IPS-15b (cell line): Measurements from ENCODE around the gene CACNA2D2.
A peak's percentile ranks its signal among the peaks of the same experiment; 100 is the strongest.

Experiments used
- H3K27me3 ChIP-seq: one replicate; pipeline ENCODE4 v1.6.1; 2013; ENCODE audit warnings: low read length; ENCODE audit not compliant: control insufficient read depth, insufficient read depth
- H3K36me3 ChIP-seq: one replicate; pipeline ENCODE4 v1.6.1; 2013; ENCODE audit warnings: low read length; ENCODE audit not compliant: control insufficient read depth, insufficient read depth
- H3K4me1 ChIP-seq: one replicate; pipeline ENCODE4 v1.6.1; 2013; ENCODE audit warnings: mild to moderate bottlenecking, low read length; ENCODE audit not compliant: control insufficient read depth, insufficient read depth
- H3K4me3 ChIP-seq: one replicate; pipeline ENCODE4 v1.5.1; 2013; ENCODE audit warnings: low read depth, low read length
- H3K9ac ChIP-seq: one replicate; pipeline ENCODE4 v1.6.1; 2013; ENCODE audit warnings: low read depth, mild to moderate bottlenecking, low read length
- H3K9me3 ChIP-seq: one replicate; pipeline ENCODE4 v1.6.1; 2013; ENCODE audit warnings: mild to moderate bottlenecking, low read length; ENCODE audit not compliant: control insufficient read depth, insufficient read depth

The CACNA2D2 gene

GRCh38 chr3:50330330-50330729 lies 173.1 kb downstream of the CACNA2D2 start:
- Histone ChIP-seq H3K36me3 (peaks cover 32% of the 10 kb centered on the region), H3K4me3 (no peak overlapping the region), H3K9me3 (no peaks in the 10 kb centered on the region), H3K27me3 (no peaks in the 10 kb centered on the region), H3K9ac (no peak overlapping the region), H3K4me1 (peaks cover 3% of the 10 kb centered on the region)

- Histone ChIP-seq H3K9me3 (no peaks in the 10 kb centered on the region), H3K9ac (peak within 1 kb of the TSS; percentile 81), H3K4me1 (no peaks in the 10 kb centered on the region), H3K27me3 (no peaks in the 10 kb centered on the region), H3K4me3 (peak within 1 kb of the TSS; percentile 76), H3K36me3 (peaks cover 30% of the 10 kb centered on the region)
Observed at GRCh38 chr3:50327943-50328691, 175.3 kb downstream of the CACNA2D2 start, which contains the start of gene TUSC2. Gene TUSC2 (minus strand): TSS chr3:50328223. CDS start chr3:50328099, 124 bp downstream.

GRCh38 chr3:50327129-50327528 lies 176.3 kb downstream of the CACNA2D2 start:
- H3K36me3 ChIP-seq, result peaks cover 26% of the 10 kb centered on the region
- peaks cover 3% of the 10 kb centered on the region for H3K4me1 ChIP-seq
- no peaks in the 10 kb centered on the region for H3K27me3 ChIP-seq
- H3K4me3 ChIP-seq, result peak overlapping the region; percentile 76
- peak overlapping the region; percentile 66 for H3K9ac ChIP-seq
- H3K9me3 ChIP-seq, result no peaks in the 10 kb centered on the region

DNA sequence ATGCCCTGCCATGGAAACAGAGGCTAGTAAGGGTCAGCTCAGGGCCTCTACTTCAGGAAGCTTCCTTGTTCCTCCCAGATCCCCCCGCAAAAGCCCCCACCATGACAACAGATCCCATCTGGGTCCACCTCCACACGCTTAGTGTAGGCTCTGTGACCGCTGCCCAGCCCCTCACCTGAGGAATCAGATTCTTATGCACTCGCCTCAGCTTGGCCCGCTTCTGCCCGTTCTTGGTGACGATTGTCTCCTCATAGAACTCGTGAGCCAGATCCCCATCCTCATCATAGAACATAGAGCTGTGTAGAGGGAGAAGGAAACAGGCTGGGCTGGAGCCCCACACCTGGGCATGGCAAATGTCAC lies 177.3 kb downstream of the CACNA2D2 start:
- H3K27me3 ChIP-seq, result no peaks in the 10 kb centered on the region
- H3K4me1 ChIP-seq, result peaks cover 3% of the 10 kb centered on the region
- no peak overlapping the region for H3K9ac ChIP-seq
- no peaks in the 10 kb centered on the region for H3K9me3 ChIP-seq
- no peak overlapping the region for H3K4me3 ChIP-seq
- peaks cover 18% of the 10 kb centered on the region for H3K36me3 ChIP-seq

GRCh38 chr3:50325497-50326181 lies 177.8 kb downstream of the CACNA2D2 start:
- H3K9ac ChIP-seq, result no peak overlapping the region
- no peak overlapping the region for H3K4me3 ChIP-seq
- no peaks in the 10 kb centered on the region for H3K9me3 ChIP-seq
- peaks cover 3% of the 10 kb centered on the region for H3K4me1 ChIP-seq
- peaks cover 13% of the 10 kb centered on the region for H3K36me3 ChIP-seq
- H3K27me3 ChIP-seq, result no peaks in the 10 kb centered on the region

GRCh38 chr3:50325113-50325480 lies 178.3 kb downstream of the CACNA2D2 start:
- Histone ChIP-seq H3K9ac (no peak overlapping the region), H3K27me3 (no peaks in the 10 kb centered on the region), H3K4me1 (peaks cover 5% of the 10 kb centered on the region), H3K9me3 (no peaks in the 10 kb centered on the region), H3K4me3 (no peak overlapping the region), H3K36me3 (peaks cover 9% of the 10 kb centered on the region)

- no peak overlapping the region for H3K4me3 ChIP-seq
- H3K4me1 ChIP-seq, result peaks cover 7% of the 10 kb centered on the region
- no peak overlapping the region for H3K9ac ChIP-seq
- no peaks in the 10 kb centered on the region for H3K27me3 ChIP-seq
- no peaks in the 10 kb centered on the region for H3K9me3 ChIP-seq
- H3K36me3 ChIP-seq, result peaks cover 14% of the 10 kb centered on the region
Observed at GRCh38 chr3:50324351-50325112, 178.9 kb downstream of the CACNA2D2 start.

DNA sequence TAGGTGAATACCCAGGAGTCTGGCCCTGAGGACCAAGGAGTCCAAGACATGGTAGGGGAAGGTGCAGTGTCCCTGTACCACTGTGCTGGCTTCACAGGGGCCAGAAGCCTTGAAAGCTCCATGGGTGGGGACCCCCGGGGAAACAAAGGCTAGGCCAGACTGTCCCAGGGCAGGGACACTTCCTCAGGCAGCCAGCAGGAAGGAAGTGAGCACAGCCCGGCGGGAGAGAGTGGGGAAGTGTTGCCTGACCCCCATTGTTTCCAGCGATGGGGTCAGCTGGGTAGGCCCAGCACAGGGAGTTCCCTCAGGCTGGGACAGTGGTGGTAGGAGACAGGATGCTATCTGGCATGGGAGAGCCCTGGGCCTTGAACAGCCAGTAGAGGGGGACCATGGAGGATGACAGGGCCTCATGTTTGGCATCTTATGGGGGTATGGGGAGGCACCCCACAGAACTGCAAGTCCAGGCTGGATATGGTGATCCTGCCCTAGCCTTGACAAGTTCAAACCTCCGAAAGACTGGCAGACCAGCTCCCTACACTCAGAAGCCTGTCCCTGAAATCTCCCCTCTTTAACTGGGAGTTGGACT lies 179.7 kb downstream of the CACNA2D2 start:
- Histone ChIP-seq H3K4me3 (no peak overlapping the region), H3K4me1 (peaks cover 7% of the 10 kb centered on the region), H3K36me3 (peaks cover 22% of the 10 kb centered on the region), H3K9me3 (no peaks in the 10 kb centered on the region), H3K9ac (no peak overlapping the region), H3K27me3 (no peaks in the 10 kb centered on the region)

DNA sequence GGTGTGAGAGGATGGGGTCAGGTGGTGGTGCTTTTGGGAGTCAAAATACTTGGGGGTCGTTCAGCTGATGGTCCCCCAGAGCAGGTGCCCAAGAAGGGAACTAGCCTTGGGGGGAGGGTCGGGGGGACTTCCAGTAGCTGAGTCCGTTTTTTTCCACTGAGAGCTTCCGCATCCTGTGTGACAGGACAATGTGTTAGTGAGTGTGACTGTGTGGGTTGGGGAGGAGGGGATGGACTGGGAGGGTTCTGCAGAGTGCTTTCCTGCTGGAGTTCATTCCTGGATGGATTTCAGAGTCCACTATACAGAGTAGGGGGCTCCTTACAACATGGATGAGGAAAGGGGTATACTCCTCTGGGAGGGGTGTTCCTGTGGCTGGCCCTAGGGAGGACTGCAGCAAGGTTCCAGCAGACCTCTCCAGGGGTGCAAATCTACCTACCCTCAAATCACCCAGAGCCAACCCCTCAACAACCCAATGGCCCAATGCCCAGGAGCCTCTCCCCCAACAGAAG lies 180.3 kb downstream of the CACNA2D2 start:
- Histone ChIP-seq H3K36me3 (peaks cover 28% of the 10 kb centered on the region), H3K4me3 (peak overlapping the region; percentile 99), H3K9me3 (no peaks in the 10 kb centered on the region), H3K27me3 (no peaks in the 10 kb centered on the region), H3K4me1 (peaks cover 7% of the 10 kb centered on the region), H3K9ac (no peak overlapping the region)

DNA sequence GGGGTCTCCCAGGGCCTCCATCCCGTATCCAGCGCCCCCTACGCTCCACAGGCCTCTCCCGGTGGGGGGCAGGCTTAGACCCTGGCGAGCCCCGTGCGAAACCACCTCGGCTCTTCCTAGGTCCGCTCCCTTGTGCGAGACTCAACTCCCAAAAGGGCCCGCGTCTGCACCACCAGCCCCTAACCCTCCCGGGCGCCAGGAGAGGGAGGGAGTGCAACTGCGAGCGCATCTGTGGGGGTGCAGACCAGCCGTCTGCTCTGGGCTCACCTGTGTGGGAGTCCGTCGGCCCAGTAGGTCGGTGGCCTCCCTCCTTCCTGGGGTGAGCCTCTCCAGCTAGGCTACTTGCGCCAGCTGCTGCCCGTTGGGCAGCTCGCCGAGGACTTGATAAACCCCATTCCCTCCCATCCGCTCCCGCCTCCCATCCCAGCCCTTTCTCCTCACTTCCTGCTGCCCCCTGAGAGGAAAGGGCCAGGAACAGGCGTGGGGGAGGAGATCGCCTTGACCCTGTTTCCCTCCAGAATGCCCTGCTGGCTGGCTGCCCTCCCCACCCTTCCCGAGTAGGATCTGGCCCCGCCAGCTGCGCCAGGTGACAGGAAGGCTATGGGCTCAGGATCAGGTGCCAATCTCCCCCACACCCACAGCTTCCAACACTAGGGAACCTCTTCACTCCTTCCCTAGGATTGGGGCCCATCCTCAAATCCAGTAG lies 180.9 kb downstream of the CACNA2D2 start, which contains the start of gene HYAL2:
HYAL2 (minus strand) TSS at position 360 of the 706 bp plus-strand sequence. CDS start 2,256 bp downstream, outside the sequence.
- no peaks in the 10 kb centered on the region for H3K9me3 ChIP-seq
- peaks cover 32% of the 10 kb centered on the region for H3K36me3 ChIP-seq
- H3K27me3 ChIP-seq, result no peaks in the 10 kb centered on the region
- peak within 1 kb of the TSS; percentile 99 for H3K4me3 ChIP-seq
- peaks cover 7% of the 10 kb centered on the region for H3K4me1 ChIP-seq
- peak within 1 kb of the TSS; percentile 100 for H3K9ac ChIP-seq

- H3K36me3 ChIP-seq, result peaks cover 37% of the 10 kb centered on the region
- H3K27me3 ChIP-seq, result no peaks in the 10 kb centered on the region
- H3K4me1 ChIP-seq, result peaks cover 7% of the 10 kb centered on the region
- peak overlapping the region; percentile 99 for H3K4me3 ChIP-seq
- H3K9me3 ChIP-seq, result no peaks in the 10 kb centered on the region
- peak overlapping the region; percentile 71 for H3K9ac ChIP-seq
Observed at GRCh38 chr3:50322115-50322385, 181.4 kb downstream of the CACNA2D2 start.
